HCT116 (cell line): ENCODE results near the gene DOCK10.

Source experiments
- CTCF ChIP-seq, 3 experiments: fragments of 200-600 bp in 1 of 3; sonication (generic) in 1 of 3; IDR thresholded peaks in 2 of 3; conservative IDR thresholded peaks in 1 of 3; 2 replicates each; pipeline ENCODE4 v1.5.1; 2012 to 2017; ENCODE audit warnings: low read depth in 2 of 3, low read length in 2 of 3, antibody characterized with exemption in 1 of 3, borderline replicate concordance in 1 of 3, control low read depth in 1 of 3, mild to moderate bottlenecking in 1 of 3, mixed read lengths in 1 of 3, mixed run types in 1 of 3, moderate library complexity in 1 of 3; ENCODE audit not compliant: insufficient read depth in 1 of 3
- EGR1 ChIP-seq: IDR thresholded peaks from 2 replicates; pipeline ENCODE4 v1.6.1; 2012; ENCODE audit warnings: low read depth
- EZH2 ChIP-seq: fragments of 200-600 bp; sonication (generic); IDR thresholded peaks from 2 replicates; pipeline ENCODE4 v1.6.1; 2017; ENCODE audit warnings: antibody characterized with exemption, mixed run types
- JUND ChIP-seq: IDR thresholded peaks from 2 replicates; pipeline ENCODE4 v1.6.1; 2012
- MAX ChIP-seq: IDR thresholded peaks from 2 replicates; pipeline ENCODE4 v1.6.1; 2012
- POLR2A ChIP-seq: IDR thresholded peaks from 2 replicates; pipeline ENCODE4 v1.7.0; 2011; ENCODE audit warnings: borderline replicate concordance; ENCODE audit not compliant: insufficient read depth, insufficient read length; ENCODE audit errors: extremely low read depth
- POLR2AphosphoS5 ChIP-seq: IDR thresholded peaks from 2 replicates; pipeline ENCODE4 v1.6.1; 2011; ENCODE audit warnings: mild to moderate bottlenecking, low read depth, low read length, moderate library complexity
- RAD21 ChIP-seq: IDR thresholded peaks from 2 replicates; pipeline ENCODE4 v1.6.1; 2012; ENCODE audit warnings: low read depth, mild to moderate bottlenecking
- REST ChIP-seq: IDR thresholded peaks from 2 replicates; pipeline ENCODE4 v1.6.1; 2012; ENCODE audit warnings: low read depth
- SIN3A ChIP-seq: IDR thresholded peaks from 2 replicates; pipeline ENCODE4 v1.6.1; 2012; ENCODE audit warnings: low read depth
- SRF ChIP-seq: IDR thresholded peaks from 2 replicates; pipeline ENCODE4 v1.6.1; 2012; ENCODE audit warnings: low read depth
- TCF7L2 ChIP-seq: IDR thresholded peaks from 2 replicates; pipeline ENCODE4 v1.7.0; 2011; ENCODE audit warnings: borderline replicate concordance, inconsistent platforms; ENCODE audit not compliant: insufficient read depth, insufficient read length; ENCODE audit errors: extremely low read depth
- YY1 ChIP-seq: IDR thresholded peaks from 2 replicates; pipeline ENCODE4 v1.6.1; 2011; ENCODE audit warnings: low read length, low read depth, moderate library complexity, mild to moderate bottlenecking; ENCODE audit not compliant: insufficient replicate concordance; ENCODE audit errors: extremely low read depth
- TF ChIP-seq, protein P1 (sequence below): IDR thresholded peaks from 2 replicates; pipeline ENCODE4 v1.6.1; 2011; ENCODE audit warnings: mild to moderate bottlenecking, low read length, moderate library complexity; ENCODE audit not compliant: insufficient replicate concordance; ENCODE audit errors: extremely low read depth

GRCh38 chr2:224890372-224890771 lies 151.9 kb downstream of the DOCK10 start:
- TF ChIP-seq RAD21 (no peak), POLR2AphosphoS5 (no peak), POLR2A (no peak), REST (no peak), MAX (no peak), SRF (no peak), EGR1 (no peak), YY1 (no peak), TCF7L2 (no peak), CTCF (IDR thresholded peaks at IDR 0.05 in 2 of 3, conservative IDR thresholded peaks at IDR 0.05 in 1 of 3; ENCODE audit: borderline replicate concordance in 1 of 3, insufficient read depth in 1 of 3, low read depth in 2 of 3, low read length in 2 of 3) (no peak), EZH2 (no peak), JUND (no peak), SIN3A (no peak)
- TF ChIP-seq, protein P1, sequence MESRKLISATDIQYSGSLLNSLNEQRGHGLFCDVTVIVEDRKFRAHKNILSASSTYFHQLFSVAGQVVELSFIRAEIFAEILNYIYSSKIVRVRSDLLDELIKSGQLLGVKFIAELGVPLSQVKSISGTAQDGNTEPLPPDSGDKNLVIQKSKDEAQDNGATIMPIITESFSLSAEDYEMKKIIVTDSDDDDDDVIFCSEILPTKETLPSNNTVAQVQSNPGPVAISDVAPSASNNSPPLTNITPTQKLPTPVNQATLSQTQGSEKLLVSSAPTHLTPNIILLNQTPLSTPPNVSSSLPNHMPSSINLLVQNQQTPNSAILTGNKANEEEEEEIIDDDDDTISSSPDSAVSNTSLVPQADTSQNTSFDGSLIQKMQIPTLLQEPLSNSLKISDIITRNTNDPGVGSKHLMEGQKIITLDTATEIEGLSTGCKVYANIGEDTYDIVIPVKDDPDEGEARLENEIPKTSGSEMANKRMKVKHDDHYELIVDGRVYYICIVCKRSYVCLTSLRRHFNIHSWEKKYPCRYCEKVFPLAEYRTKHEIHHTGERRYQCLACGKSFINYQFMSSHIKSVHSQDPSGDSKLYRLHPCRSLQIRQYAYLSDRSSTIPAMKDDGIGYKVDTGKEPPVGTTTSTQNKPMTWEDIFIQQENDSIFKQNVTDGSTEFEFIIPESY = no peak
